ENCODE data around the gene BLOC1S6. TPM values are rescaled to one million over a fixed set of nuclear protein-coding genes. Genes with fewer than 3 reads are reported as not detected.

BLOC1S6 gene
- total and polyA plus RNA-seq, 2 of the 13 experiments (the other 11 are each of a cell fraction or from before 2014, with no cell fraction given) = 11.8 to 44.3 TPM

GRCh38 chr15:45641374-45641781, 54.2 kb downstream of the BLOC1S6 start (continued):
- TF ChIP-seq PLRG1 (conservative IDR thresholded peaks at IDR 0.05) (no peak), SIN3B (IDR thresholded peaks at IDR 0.05; ENCODE audit: low read length) (no peak), ZNF280D (CRISPR knock-in tag; IDR thresholded peaks at IDR 0.05) (no peak), TRIM24 (CRISPR knock-in tag; IDR thresholded peaks at IDR 0.05) (no peak), ZNF776 (CRISPR knock-in tag; IDR thresholded peaks at IDR 0.05) (no peak), CREM (IDR thresholded peaks at IDR 0.05) (peak; percentile 35; the same call in 1 of the 2 replicates), CREM (CRISPR knock-in tag; IDR thresholded peaks at IDR 0.05) (no peak), ZNF784 (CRISPR knock-in tag; IDR thresholded peaks at IDR 0.05; ENCODE audit: borderline replicate concordance) (no peak), RXRB (CRISPR knock-in tag; IDR thresholded peaks at IDR 0.05; ENCODE audit: borderline replicate concordance) (peak; percentile 72), ZNF263 (CRISPR knock-in tag; IDR thresholded peaks at IDR 0.05) (no peak), TBL1XR1 (IDR thresholded peaks at IDR 0.05; ENCODE audit: borderline replicate concordance, low read length, partially characterized antibody) (peak; percentile 11), ZUFSP (CRISPR knock-in tag; IDR thresholded peaks at IDR 0.05; ENCODE audit: borderline replicate concordance) (no peak), AKNA (CRISPR knock-in tag; IDR thresholded peaks at IDR 0.05; ENCODE audit: borderline replicate concordance) (no peak), ZNF274 (CRISPR knock-in tag; IDR thresholded peaks at IDR 0.05) (no peak), BRD4 (CRISPR knock-in tag; IDR thresholded peaks at IDR 0.05) (no peak), SAFB2 (CRISPR knock-in tag; IDR thresholded peaks at IDR 0.05; ENCODE audit: borderline replicate concordance, low read depth) (no peak), E2F5 (CRISPR knock-in tag; conservative IDR thresholded peaks at IDR 0.05) (no peak), ZNF782 (CRISPR knock-in tag; IDR thresholded peaks at IDR 0.05; ENCODE audit: borderline replicate concordance) (no peak), MED13 (CRISPR knock-in tag; IDR thresholded peaks at IDR 0.05) (no peak)

All from HepG2 (cell line).